HepG2 (cell line): Measurements from ENCODE around the gene DCST2. TPM values are rescaled to one million over a fixed set of nuclear protein-coding genes. Genes with fewer than 3 reads are reported as not detected.

ENCODE experiments used
- ATAC-seq: fragments of 200-7000 bp; cut with Tn5 transposase; 3 replicates; pipeline ENCODE4 v1.9.1; 2020; ENCODE audit warnings: mild to moderate bottlenecking, moderate library complexity
- BruUV-seq: library from RNA; stranded (reverse); fragments of 400-500 nt; replicated peaks from 2 replicates; lab custom pipeline; 2021; lab: Mats Ljungman, UMichigan
- CTCF ChIA-PET: fragments of 300-600 bp; formaldehyde crosslinking; extraction: SDS; loops from one replicate; lab custom pipeline; 2021; ENCODE audit warnings: low total read pairs, inconsistent platforms, low intra/inter-chr PET ratio; lab: Yijun Ruan, JAX
- POLR2A ChIA-PET: fragments of 350-600 bp; sonication (Branson Sonifier 250); formaldehyde crosslinking; loops from one replicate; lab custom pipeline; 2020; ENCODE audit warnings: antibody characterized with exemption, inconsistent platforms; lab: Yijun Ruan, JAX
- DNase-seq: peaks from one replicate; pipeline ENCODE4 v3.0.0-alpha.2; 2015; ENCODE audit warnings: low spot score
- FAIRE-seq: peaks from 3 replicates; lab custom pipeline; 2011; peaks lifted over from hg19 to GRCh38; lab: Jason Lieb, UNC
- H2AFZ ChIP-seq: one replicate; pipeline ENCODE4 v1.6.1; 2011; ENCODE audit warnings: low read length, inconsistent platforms
- H3K27ac ChIP-seq: fragments of 300-600 bp; 3 replicates; pipeline ENCODE4 v1.8.0; 2011; ENCODE audit warnings: mixed run types, mild to moderate bottlenecking, mixed read lengths, low read length, inconsistent platforms; ENCODE audit not compliant: insufficient read depth; ENCODE audit errors: extremely low read length
- H3K27me3 ChIP-seq, 2 experiments: fragments of 200-600 bp in 1 of 2; 2 replicates in 1 of 2; 3 replicates in 1 of 2; pipeline versions ENCODE4 v1.6.0 to v1.8.0; 2011; ENCODE audit warnings: low read length in 2 of 2, mild to moderate bottlenecking in 2 of 2, moderate library complexity in 2 of 2, inconsistent platforms in 1 of 2; ENCODE audit not compliant: insufficient read depth in 2 of 2, control insufficient read depth in 1 of 2
- H3K36me3 ChIP-seq, 2 experiments: fragments of 200-600 bp in 1 of 2; replicated peaks in 1 of 2; 2 replicates in 1 of 2; 3 replicates in 1 of 2; pipeline versions ENCODE4 v1.5.1 to v1.8.0; 2011; ENCODE audit warnings: low read length in 2 of 2, inconsistent platforms in 1 of 2; ENCODE audit not compliant: insufficient read depth in 2 of 2, control insufficient read depth in 1 of 2
- H3K4me1 ChIP-seq: 2 replicates; pipeline ENCODE4 v1.5.1; 2012; ENCODE audit warnings: low read length, inconsistent platforms; ENCODE audit not compliant: insufficient read depth
- H3K4me2 ChIP-seq: 2 replicates; pipeline ENCODE4 v1.6.0; 2011; ENCODE audit warnings: low read depth, low read length, inconsistent platforms
- H3K4me3 ChIP-seq, 3 experiments: fragments of 200-600 bp in 1 of 3; sonication (generic), shearing (Covaris generic) in 1 of 3; replicated peaks in 1 of 3; 2 replicates each; pipeline ENCODE4 v1.5.1; 2011 to 2016; ENCODE audit warnings: low read length in 3 of 3, inconsistent platforms in 2 of 3, low read depth in 2 of 3, mild to moderate bottlenecking in 2 of 3, control low read depth in 1 of 3, mixed read lengths in 1 of 3; ENCODE audit not compliant: insufficient read depth in 1 of 3
- H3K79me2 ChIP-seq: one replicate; pipeline ENCODE4 v1.6.1; 2011; ENCODE audit warnings: low read length, inconsistent platforms; ENCODE audit not compliant: insufficient read depth
- H3K9ac ChIP-seq: 2 replicates; pipeline ENCODE4 v1.6.0; 2011; ENCODE audit warnings: mild to moderate bottlenecking, low read depth, low read length, inconsistent platforms; ENCODE audit not compliant: insufficient read depth
- H3K9me3 ChIP-seq: 2 replicates; pipeline ENCODE4 v1.5.1; 2012; ENCODE audit warnings: mild to moderate bottlenecking, low read length
- H4K20me1 ChIP-seq: 2 replicates; pipeline ENCODE4 v1.6.0; 2011; ENCODE audit warnings: inconsistent platforms, mild to moderate bottlenecking, low read length, moderate library complexity; ENCODE audit not compliant: insufficient read depth
- HOXA9 ChIP-seq: sonication (generic); formaldehyde crosslinking; IDR thresholded peaks from 2 replicates; pipeline ENCODE4 v1.8.1; 2022; ENCODE audit warnings: missing genetic modification reagents, mild to moderate bottlenecking, moderate library complexity, borderline replicate concordance
- IRF9 ChIP-seq: sonication (generic); formaldehyde crosslinking; IDR thresholded peaks from 2 replicates; pipeline ENCODE4 v1.8.0; 2022; ENCODE audit warnings: missing genetic modification reagents, mild to moderate bottlenecking, borderline replicate concordance
- KDM5B ChIP-seq: sonication (generic); formaldehyde crosslinking; IDR thresholded peaks from 2 replicates; pipeline ENCODE4 v1.4.0; 2020; ENCODE audit warnings: missing genetic modification reagents, mild to moderate bottlenecking, borderline replicate concordance
- MAX ChIP-seq: IDR thresholded peaks from 2 replicates; pipeline ENCODE4 v1.6.1; 2012; ENCODE audit warnings: inconsistent platforms
- MED13 ChIP-seq: sonication (generic); formaldehyde crosslinking; IDR thresholded peaks from 2 replicates; pipeline ENCODE4 v1.5.0; 2020; ENCODE audit warnings: missing genetic modification reagents
- MYC ChIP-seq: sonication (generic); formaldehyde crosslinking; IDR thresholded peaks from 2 replicates; pipeline ENCODE4 v1.9.0; 2021; ENCODE audit warnings: missing genetic modification reagents, borderline replicate concordance
- NFRKB ChIP-seq: fragments of 450-650 bp; IDR thresholded peaks from 2 replicates; pipeline ENCODE4 v1.6.1; 2017
- NR2F2 ChIP-seq: IDR thresholded peaks from 2 replicates; pipeline ENCODE4 v1.6.1; 2012; ENCODE audit warnings: low read depth, inconsistent platforms, borderline replicate concordance
- RBAK ChIP-seq: sonication (generic); formaldehyde crosslinking; IDR thresholded peaks from 2 replicates; pipeline ENCODE4 v1.5.1; 2020; ENCODE audit warnings: mild to moderate bottlenecking, missing genetic modification reagents
- SAFB2 ChIP-seq: sonication (generic); formaldehyde crosslinking; IDR thresholded peaks from 2 replicates; pipeline ENCODE4 v1.5.1; 2020; ENCODE audit warnings: missing genetic modification reagents, low read depth, mild to moderate bottlenecking, borderline replicate concordance
- SAP130 ChIP-seq: IDR thresholded peaks from 2 replicates; pipeline ENCODE4 v1.6.1; 2016; ENCODE audit warnings: low read depth
- SP4 ChIP-seq: sonication (generic); formaldehyde crosslinking; IDR thresholded peaks from 2 replicates; pipeline ENCODE4 v1.8.1; 2023; ENCODE audit warnings: mild to moderate bottlenecking, missing genetic modification reagents
- STAT5B ChIP-seq: sonication (generic); formaldehyde crosslinking; IDR thresholded peaks from 2 replicates; pipeline ENCODE4 v1.4.0; 2020; ENCODE audit warnings: missing genetic modification reagents
- TMF1 ChIP-seq: sonication (generic); formaldehyde crosslinking; IDR thresholded peaks from 2 replicates; pipeline ENCODE4 v1.8.1; 2022; ENCODE audit warnings: low read depth, missing genetic modification reagents
- ZBTB38 ChIP-seq: sonication (generic); formaldehyde crosslinking; IDR thresholded peaks from 2 replicates; pipeline ENCODE4 v1.5.1; 2020; ENCODE audit warnings: mild to moderate bottlenecking, missing genetic modification reagents
- ZNF460 ChIP-seq: sonication (generic); formaldehyde crosslinking; IDR thresholded peaks from 2 replicates; pipeline ENCODE4 v1.5.1; 2020; ENCODE audit warnings: missing genetic modification reagents, mild to moderate bottlenecking, borderline replicate concordance
- ZNF557 ChIP-seq: sonication (generic); formaldehyde crosslinking; IDR thresholded peaks from 2 replicates; pipeline ENCODE4 v1.4.0; 2020; ENCODE audit warnings: missing genetic modification reagents
- ZNF607 ChIP-seq: sonication (generic); formaldehyde crosslinking; IDR thresholded peaks from 2 replicates; pipeline ENCODE4 v1.5.1; 2020; ENCODE audit warnings: missing genetic modification reagents, mild to moderate bottlenecking, borderline replicate concordance
- ZNF687 ChIP-seq: sonication (generic); formaldehyde crosslinking; IDR thresholded peaks from 2 replicates; pipeline ENCODE4 v1.5.1; 2020; ENCODE audit warnings: mild to moderate bottlenecking, missing genetic modification reagents, moderate library complexity
- ZSCAN29 ChIP-seq: sonication (generic); formaldehyde crosslinking; conservative IDR thresholded peaks from 2 replicates; pipeline ENCODE4 v1.4.0; 2020; ENCODE audit warnings: mild to moderate bottlenecking, missing genetic modification reagents
- WGBS: methylation state at CpG from one replicate; pipeline ENCODE4 v1.1.6; 2017; ENCODE audit warnings: low lambda C conversion rate; 5-methylcytosine and 5-hydroxymethylcytosine counted together
- in situ Hi-C: cut with HindIII; loops from 2 replicates; pipeline ENCODE4 v1.10.0; 2017; ENCODE audit warnings: low pct_unique_long_range_greater_than_20kb; ENCODE audit not compliant: extremely low pct_ligation_motif_present
- intact Hi-C: fragments of 100-400 bp; cut with micrococcal nuclease; formaldehyde crosslinking; loops from one replicate; pipeline ENCODE4 v1.10.0; 2022; ENCODE audit not compliant: unreplicated experiment
- polyA plus RNA-seq, 8 experiments: library from polyadenylated mRNA; depleted of rRNA in 3 of 8; stranded (reverse) in 7 of 8; unstranded in 1 of 8; fragments of >200 nt; fragmentation: Illumina TruSeq in 4 of 8; extraction: Trizol in 4 of 8; gene quantifications; 2 replicates each; pipeline versions ENCODE4 v1.2.1 to v1.2.3, GENCODE V29; 2011 to 2016; ENCODE audit warnings: low read depth in 4 of 8, missing spikeins in 1 of 8, mixed read lengths in 1 of 8; ENCODE audit not compliant: insufficient read depth in 1 of 8
- total RNA-seq, 5 experiments: library from RNA; depleted of rRNA; stranded (reverse); fragments of >200 nt; fragmentation: Illumina TruSeq; extraction: Trizol; gene quantifications; 2 replicates each; pipeline ENCODE4 v1.2.3, GENCODE V29; 2016; ENCODE audit warnings: low read depth in 1 of 5

DCST2 gene
- total and polyA plus RNA-seq, 2 of the 13 experiments (the other 11 are each of a cell fraction or from before 2014, with no cell fraction given): 0.74 TPM; not detected in 1

GRCh38 chr1:155078469-155079209 lies 45.1 kb upstream of the DCST2 start, which contains the start of gene EFNA3:
Gene EFNA3 (plus strand): TSS chr1:155078837. CDS start chr1:155078942, 105 bp downstream.
- 1% methylated on average over 22 of the region's 59 CpGs for WGBS
- DNase-seq (no peak), ATAC-seq (peak; percentile 17), FAIRE-seq (no peak)
- Histone ChIP-seq H4K20me1 (peaks cover 4% of the 10 kb centered on the region; the same call in 1 of the 2 replicates), H3K79me2 (no peaks in the 10 kb centered on the region), H3K9me3 (no peaks in the 10 kb centered on the region), H3K4me1 (peaks cover 58% of the 10 kb centered on the region), H3K4me3 (peak within 1 kb of the TSS; percentile 41 to 70 (median 50)), H3K27me3 (peaks cover 26 to 92% of the 10 kb centered on the region in 2 experiments), H3K4me2 (peak within 1 kb of the TSS; percentile 90), H3K36me3 (no peaks in the 10 kb centered on the region), H3K9ac (0 out of 2 replicates have a peak within 1 kb of the TSS, but pooled peaks have one; percentile 15), H3K27ac (no peak within 1 kb of the TSS), H2AFZ (no peak within 1 kb of the TSS)
- in situ Hi-C loops: no loop called here
- ChIA-PET POLR2A (interaction anchor here (2.3 kb wide), 1 partner anchor 15 kb away, joined by 10 read pairs; the partner anchor contains the start of gene EFNA4), CTCF (no interaction called here)
- intact Hi-C loops: no loop called here
- no TSS peak for BruUV-seq
- TF ChIP-seq ZBTB38 (peak; percentile 31; the same call in 1 of the 2 replicates), MYC (CRISPR knock-in tag) (no peak), NR2F2 (no peak), SAP130 (peak; percentile 31; the same call in 1 of the 2 replicates), SAFB2 (CRISPR knock-in tag) (0 out of 2 replicates have a peak, but pooled peaks have one; percentile 34), ZSCAN29 (no peak), ZNF607 (CRISPR knock-in tag) (no peak), MAX (0 out of 2 replicates have a peak, but pooled peaks have one; percentile 26), IRF9 (CRISPR knock-in tag) (peak; percentile 71; the same call in 1 of the 2 replicates), ZNF460 (CRISPR knock-in tag) (no peak), SP4 (peak; percentile 42; the same call in 1 of the 2 replicates), ZNF687 (peak; percentile 35; the same call in 1 of the 2 replicates), STAT5B (CRISPR knock-in tag) (no peak), RBAK (CRISPR knock-in tag) (no peak), MED13 (CRISPR knock-in tag) (no peak), KDM5B (0 out of 2 replicates have a peak, but pooled peaks have one; percentile 18), ZNF557 (no peak), NFRKB (no peak), HOXA9 (no peak), TMF1 (no peak)
